IPS-NIHi11 (cell line): ENCODE results near the gene C12orf43.
"Not testable (repeated sequence)": the region's sequence is repeated elsewhere in the genome, so short reads cannot be mapped to it uniquely, and the experiment has no call there.

Experiments used
- DNase-seq: peaks from one replicate; pipeline ENCODE4 v3.0.0; 2012; ENCODE audit warnings: mixed read lengths, low spot score

Gene C12orf43, protein sequence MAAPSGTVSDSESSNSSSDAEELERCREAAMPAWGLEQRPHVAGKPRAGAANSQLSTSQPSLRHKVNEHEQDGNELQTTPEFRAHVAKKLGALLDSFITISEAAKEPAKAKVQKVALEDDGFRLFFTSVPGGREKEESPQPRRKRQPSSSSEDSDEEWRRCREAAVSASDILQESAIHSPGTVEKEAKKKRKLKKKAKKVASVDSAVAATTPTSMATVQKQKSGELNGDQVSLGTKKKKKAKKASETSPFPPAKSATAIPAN

DNA sequence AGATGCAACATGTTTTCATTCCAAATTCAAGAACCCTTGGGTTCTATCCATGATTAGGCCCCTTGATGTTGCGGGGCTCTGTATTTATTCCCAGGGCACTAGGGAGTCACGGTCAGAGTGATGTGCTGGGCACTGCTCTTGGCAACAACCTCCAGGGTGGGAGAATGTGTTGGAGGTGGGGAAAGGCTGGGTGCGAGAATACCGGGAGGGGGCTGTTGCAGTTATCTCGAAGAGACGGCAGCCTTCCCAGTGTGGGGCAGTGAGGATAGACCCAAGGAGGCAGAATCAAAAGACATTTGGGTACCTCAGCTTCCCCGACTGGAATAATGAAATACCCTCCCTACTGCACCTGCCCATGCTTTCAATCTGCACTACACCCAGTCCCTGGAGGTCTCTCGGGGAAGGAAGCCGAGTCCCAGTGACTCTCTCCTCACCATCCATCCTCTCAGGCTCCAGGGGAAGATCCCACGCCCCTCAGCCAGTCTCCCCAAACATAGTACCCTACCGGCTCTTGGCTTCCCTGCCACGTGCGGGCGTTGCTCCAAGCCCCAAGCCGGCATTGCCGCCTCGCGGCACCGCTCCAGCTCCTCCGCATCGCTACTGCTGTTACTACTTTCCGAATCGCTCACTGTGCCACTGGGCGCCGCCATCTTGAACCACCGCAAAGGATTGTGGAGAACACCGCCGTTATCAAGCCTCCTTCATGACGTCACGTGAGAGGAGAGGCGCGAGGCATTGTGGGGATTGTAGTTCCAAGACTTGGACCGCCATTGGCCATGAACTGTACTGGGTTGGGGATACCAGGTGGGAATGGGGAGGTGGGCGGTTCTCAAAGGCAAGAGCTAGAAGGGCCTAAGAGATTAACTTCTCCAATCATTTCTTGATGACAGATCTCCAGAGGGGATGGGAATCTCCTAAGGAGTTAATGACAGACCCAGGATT, at the start of gene C12orf43:
Gene C12orf43, minus strand, starts transcription at position 663 of the 942 bp plus-strand sequence. Its CDS starts 13 bp downstream, at position 650.
- peak; percentile 95 for DNase-seq

DNA sequence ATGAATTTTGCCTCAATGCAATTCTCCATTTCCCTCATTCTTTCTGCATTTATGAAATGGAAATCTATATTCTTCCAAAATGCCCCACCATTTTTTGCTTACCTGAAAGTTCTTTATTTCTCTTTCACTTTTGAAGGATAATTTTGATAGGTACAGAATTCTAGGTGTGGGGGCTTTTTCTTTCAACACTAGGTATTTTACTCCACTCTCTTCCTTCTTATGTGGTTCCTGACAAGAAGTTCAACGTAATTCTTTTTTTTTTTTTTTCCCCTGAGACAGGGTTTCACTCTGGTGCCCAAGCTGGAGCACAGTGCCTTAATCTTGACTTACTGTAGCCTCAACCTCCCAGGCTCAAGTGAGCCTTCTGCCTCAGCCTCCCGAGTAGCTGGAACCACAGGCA, 49.1 kb upstream of the C12orf43 start:
- no peak for DNase-seq

DNA sequence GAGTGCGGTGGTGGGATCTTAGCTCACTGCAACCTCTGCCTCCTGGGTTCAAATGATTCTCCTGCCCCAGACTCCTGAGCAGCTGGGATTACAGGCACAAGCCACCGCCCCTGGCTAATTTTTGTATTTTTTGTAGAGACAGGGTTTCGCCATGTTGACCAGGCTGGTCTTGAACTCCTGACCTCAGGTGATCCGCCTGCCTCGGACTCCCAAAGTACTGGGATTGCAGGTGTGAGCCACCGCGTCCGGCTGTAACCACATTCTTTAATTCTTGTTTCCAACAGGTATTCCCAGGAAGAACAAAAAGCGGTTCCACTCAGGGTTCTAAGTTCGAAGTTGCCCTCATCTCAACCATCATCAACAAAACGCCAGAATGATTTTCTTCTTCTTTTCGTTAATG, 48.3 kb upstream of the C12orf43 start:
- not testable (repeated sequence) for DNase-seq

DNA sequence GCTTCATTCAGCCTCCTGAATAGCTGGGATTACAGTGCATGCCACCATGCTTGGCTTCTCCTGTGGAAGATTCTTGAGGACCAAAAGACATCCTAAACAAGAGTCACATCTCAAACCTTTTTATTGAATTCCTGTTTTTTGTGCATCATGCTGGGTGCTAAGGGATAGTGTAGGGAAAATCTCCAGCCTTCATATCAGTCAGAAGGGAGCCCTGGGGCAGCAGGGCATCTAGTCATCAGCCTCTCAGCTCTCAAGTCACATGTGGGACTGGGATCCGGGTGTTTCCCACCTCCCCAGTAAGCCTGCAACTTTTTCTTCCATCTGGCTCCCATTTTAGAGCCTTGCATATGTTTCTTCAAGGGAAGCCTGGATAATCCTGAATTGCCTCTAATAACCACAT, 47.8 kb upstream of the C12orf43 start:
- no peak for DNase-seq

DNA sequence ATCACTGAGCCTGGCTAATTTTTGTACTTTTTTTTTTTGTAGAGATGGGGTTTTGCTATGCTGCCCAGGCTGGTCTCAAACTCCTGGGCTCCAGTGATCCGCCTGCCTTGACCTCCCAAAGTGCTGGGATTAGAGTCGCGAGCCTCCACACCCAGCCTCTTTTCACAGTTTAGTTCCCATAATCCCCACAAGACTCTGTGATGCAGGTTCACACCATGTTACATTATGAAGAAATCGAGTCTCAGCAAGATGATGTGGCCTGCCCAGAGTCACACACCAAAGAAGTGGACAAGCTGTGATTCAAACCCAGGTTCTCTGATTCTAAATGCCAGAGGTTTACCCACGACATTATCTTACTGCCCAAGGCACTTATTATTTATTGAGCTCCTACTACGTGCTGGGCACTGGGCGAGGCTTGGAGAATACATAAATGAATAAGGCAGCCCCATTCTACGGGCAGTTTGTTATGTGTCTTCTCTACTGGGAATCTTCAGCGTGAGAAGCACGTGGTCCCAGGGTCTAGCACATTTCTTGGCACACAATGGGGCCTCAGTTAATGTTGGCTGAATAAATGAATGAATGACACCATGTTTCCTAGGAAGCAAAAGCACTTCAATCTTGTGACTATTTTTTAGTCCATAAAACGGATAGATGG, 46.2 kb upstream of the C12orf43 start:
- DNase-seq: no peak

DNA sequence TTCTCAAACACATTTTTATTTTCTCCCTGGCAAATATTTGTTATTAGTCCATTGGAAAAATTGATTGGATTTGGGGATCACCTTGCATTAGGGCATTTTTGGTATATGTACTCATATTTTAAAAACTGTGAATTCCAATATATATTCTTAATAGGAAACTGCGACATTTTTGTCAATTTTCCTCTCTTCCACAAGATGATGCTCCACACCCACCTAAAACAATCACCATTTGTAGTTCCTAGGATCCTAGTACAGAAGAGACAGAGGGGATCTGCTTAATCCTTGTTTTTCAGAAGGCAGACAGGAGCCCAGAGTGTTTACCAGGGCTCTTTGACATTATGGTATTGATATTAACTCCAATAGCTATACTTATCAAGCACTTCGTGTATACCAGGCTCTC, 45.5 kb upstream of the C12orf43 start:
- DNase-seq: no peak

DNA sequence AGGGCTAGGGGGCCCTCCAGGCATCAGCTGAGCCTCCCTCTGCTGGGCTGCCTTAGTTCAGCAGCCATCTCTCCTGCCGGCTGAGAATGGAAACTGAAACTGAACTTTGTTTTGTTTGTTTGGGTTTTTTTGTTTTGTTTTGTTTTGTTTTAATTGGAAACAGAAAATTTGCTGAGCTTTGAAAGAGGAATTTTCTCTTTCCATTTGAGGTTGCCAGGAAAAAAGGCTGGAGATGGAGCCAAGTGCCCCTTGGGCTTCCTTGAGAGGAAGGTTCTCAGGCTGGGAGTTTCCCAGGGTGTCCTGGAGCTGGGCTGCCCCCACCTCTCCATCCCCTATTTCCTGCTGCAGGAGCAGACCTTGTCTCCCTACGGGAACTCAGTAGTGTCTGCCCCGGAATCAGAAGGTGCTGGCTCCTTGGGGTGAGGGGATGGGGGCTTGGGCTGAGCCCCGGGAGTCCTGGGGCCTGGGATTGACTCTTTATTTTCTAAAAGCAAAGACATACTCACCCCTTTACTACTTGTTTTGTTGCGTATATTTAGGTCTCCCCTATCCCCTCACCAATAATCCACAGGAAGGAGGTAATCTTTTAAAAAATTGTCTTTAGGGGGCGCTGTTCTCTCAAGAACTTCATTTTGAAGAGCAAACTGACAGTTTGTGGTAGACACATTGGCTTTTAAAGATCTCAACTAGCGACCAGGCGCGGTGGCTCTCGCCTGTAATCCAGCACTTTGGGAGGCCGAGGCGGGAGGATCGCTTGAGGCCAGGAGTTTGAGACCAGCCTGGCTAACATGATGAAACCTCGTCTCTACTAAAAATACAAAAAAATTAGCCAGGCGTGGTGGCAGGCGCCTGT, 44.1 kb upstream of the C12orf43 start:
- peak; percentile 51 for DNase-seq

DNA sequence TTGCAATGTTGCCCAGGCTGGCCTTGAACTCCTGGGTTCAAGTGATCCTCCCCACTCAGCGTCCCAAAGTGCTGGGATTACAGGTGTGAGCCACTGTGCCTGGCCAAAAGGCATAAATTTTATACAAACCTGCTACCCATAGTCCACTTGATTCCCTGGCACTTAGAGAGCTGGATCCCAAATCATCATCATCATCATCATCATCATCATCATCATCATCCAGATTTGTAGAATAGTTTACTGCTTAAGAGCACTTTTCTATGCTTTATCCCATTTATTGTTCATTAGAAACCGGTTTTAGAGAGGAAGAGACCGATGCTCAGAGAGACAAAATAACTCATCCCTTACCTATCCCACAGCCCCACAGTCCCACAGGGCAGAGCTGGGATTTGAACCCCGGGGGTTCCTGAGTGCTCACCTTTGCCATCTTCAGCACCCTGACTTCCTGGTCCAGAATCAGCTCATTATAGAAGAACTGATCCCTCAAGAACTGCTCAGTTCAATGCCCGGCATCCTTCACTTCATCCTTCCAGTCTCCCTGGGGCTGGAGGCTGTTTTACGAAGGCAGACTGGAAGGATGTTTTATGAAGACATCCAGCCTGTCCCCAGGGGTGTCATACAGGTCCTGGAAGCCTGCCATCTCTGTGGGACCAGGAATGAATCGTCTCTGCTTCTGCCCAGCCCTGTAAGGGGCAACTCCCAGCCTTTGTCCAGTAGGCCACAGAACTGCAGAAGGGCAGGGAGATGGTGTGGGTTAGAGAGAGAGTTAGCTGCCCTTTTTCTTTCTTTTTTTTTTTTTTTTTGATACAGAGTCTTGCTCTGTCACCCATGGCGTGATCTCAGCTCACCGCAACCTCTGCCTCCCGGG, 43.0 kb upstream of the C12orf43 start:
- no peak for DNase-seq

DNA sequence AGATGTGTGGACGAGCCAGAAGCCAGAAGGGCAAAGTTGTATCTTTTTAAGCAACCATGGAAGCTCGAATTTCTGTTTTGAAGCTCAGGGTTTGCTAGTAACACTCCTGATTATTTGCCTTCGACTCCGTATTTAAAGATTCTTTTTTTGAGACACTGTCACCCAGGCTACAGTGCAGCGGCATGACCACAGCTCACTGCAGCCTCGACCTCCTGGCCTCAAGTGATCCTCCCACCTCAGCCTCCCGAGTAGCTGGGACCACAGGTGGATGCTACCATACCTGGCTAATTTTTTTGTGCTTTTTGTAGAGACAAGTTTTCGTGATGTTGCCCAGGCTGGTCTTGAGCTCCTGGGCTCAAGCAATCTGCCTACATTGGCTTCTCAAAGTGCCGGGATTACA, 41.5 kb upstream of the C12orf43 start:
- no peak for DNase-seq

DNA sequence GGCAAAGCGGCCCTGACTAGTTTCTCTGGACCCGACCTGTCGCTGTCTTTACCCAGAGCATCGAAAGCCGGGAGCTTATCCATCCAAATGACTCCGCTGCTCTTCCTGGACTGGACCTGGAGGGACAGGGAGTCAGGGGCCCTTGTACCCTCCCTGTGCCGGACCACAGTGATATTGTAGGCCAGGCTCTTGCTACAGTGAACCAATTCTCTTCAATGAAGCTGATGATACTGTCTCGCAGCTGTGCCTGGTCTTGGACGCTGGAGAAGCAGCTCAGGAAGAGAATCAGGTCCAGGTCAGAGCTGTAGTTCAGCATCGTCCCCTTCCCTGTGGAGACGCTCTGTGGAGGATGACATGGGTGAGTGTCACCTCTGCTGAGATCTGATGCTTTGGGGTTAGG, 37.4 kb upstream of the C12orf43 start:
- DNase-seq: no peak

DNA sequence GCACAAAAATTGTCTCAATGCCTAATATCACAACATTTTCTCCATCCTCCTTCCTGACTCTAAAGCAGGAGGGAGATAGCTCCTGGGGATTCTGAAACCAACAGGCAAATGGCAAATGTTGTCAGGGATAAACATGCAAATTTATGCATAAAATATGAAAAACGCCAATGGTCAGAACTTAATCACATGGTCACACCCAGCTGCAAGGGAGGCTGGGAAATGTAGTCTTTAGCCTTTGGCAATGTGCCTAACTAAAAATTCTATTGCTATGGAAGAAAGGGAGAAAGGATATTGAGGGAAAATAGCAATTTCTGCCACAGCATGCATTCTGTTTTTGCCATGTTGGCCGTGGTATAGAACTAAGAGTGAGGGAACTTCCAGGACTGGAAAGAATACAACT, 34.4 kb upstream of the C12orf43 start:
- no peak for DNase-seq

DNA sequence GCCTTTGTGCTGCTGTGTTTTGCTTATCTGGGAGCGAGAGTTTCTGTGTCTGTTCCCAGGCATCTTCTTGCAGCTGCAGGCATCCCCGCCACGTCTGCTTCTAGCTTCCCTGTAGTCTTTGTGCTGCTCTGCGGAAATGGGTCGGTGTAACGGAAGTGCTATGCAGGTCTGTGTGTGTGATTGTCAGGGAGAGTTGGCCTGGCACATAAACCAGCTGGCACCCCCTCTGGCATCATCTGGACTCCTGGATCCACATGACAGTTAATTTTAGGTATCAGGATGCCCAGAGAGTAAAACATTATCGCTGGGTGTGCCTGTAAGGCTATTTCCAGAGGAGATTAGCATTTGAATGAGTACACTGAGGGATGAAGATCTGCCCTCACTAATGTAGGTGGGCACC, 32.2 kb upstream of the C12orf43 start:
- no peak for DNase-seq

DNA sequence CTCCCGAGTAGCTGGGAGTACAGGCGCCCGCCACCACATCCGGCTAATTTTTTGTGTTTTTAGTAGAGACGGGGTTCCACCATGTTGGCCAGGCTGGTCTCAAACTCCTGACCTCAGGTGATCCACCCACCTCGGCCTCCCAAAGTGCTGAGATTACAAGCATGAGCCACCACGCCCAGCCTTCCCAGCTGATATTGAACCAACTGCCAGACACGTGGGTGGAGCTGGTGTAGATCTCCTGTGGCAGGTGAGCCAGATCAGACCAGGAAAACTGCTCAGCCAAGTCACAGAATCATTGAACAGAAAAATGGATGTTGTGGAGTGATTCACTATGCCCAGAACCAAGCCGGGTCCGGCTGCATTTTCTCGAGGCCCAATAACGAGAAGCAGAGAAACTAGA, 31.1 kb upstream of the C12orf43 start:
- not testable (repeated sequence) for DNase-seq

DNA sequence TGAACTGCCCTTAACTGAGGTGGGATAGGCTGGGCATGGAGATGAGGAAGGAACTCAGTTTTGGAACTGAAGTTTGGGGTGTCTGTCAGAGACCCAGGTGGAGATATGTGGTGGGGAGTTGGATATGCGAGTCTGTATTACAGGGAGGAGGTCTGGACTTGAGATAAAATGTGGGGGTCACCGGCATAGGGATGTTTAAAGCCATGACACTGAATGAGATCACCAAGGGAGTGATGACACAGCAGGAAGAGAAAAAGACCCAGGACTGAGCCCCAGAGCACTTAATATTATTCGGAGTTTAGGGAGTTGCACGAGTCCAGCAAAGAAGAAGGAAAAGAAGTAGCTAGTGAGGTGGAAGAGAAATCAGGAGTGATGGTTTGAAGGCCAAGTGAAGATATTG, 26.8 kb upstream of the C12orf43 start:
- DNase-seq: no peak

DNA sequence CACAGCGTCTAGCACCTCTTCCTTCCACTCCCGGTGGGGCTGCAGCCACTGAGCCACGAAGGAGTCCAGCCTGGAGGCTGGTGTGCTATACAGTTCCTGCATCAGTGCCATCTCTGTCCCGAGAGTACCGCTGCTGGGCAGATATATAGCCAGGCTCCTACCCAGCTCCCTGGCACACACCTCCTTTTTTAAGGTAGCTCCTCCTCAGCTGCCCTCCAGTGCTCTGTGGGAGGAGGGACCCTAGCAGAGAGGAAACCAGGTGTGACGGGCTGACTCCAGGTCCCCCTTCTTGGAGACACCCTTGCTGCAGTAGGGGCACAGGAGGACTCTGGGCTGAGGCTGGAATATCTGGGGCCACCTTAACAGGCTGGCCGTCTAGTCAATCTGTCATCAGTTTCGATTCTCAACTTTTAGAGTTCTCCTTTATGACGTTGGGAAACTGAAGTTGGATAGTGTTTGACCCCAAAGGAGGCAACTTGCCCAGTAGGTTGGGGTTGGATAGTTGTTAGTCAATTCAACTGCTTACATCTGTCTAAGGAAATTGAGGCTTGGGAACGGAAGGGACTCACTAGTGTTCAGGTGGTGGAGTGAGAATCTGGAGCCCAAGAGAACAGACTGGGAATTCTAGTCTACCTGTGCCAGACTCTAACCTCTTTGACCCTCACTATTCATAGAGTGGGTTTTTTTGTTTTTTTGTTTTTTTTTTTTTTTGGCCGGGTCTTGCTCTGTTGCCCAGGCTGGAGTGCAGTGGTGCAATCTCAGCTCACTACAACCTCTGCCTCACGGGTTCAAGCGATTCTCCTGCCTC, 22.8 kb upstream of the C12orf43 start, which contains the start of gene OASL:
Gene OASL, minus strand, starts transcription at position 386 of the 808 bp plus-strand sequence. Its CDS starts 275 bp downstream, at position 111.
- no peak for DNase-seq

DNA sequence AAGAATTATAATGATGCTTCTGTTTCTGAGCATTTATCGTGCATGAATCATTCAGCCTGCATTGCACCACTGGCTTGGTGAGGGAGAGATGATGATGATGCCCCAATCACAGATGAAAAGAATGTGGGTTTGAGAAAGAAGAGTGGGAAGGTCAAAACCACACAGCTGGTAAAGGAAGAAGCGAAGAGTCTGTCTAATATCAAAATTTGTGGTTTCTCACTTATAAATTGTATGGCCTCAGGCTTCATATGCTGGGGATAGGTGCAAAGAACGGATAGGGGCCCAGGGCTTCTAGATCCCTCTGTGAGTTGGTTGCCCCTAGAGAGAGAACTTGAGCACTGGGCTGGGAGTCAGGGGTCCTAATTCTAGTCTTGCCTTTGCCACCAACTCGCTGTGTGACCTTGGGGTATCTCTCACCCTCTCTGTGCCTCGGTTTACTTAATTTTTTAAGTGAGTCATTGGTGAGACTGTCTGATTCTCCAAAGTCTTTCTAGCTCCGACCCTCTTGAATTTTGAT, 20.6 kb upstream of the C12orf43 start:
- no peak for DNase-seq

DNA sequence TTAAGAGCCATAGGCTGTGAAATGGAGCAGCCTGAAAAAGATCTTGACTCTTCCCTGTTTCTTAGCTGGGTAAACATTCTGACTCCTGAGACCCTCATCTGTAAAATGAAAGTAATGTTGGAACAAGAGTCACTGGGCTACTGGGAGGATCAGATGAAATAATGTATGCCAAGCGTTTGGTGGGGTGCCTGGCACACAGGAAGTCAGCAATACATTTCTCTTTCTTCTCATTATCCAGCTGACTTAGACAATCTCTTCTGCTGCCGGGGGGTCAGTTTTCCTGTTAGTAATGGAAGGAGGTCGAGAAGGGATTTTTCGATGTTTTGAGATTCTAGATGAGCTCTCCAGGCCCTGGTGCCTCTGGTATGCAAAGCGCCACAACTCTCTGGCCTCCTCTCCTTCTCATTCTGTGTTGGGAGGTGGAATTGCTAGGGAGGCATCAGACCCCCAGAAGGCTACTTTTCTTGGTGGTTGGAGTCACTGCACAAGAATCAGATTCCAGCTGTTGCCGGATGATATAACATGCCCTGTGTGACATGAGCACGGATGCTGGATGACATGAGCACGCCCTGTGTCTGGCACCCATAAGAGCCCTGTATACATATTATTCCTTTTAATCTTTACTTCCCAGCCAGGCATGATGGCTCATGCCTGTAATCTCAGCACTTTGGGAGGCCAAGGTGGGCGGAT, 18.5 kb upstream of the C12orf43 start:
- no peak for DNase-seq

DNA sequence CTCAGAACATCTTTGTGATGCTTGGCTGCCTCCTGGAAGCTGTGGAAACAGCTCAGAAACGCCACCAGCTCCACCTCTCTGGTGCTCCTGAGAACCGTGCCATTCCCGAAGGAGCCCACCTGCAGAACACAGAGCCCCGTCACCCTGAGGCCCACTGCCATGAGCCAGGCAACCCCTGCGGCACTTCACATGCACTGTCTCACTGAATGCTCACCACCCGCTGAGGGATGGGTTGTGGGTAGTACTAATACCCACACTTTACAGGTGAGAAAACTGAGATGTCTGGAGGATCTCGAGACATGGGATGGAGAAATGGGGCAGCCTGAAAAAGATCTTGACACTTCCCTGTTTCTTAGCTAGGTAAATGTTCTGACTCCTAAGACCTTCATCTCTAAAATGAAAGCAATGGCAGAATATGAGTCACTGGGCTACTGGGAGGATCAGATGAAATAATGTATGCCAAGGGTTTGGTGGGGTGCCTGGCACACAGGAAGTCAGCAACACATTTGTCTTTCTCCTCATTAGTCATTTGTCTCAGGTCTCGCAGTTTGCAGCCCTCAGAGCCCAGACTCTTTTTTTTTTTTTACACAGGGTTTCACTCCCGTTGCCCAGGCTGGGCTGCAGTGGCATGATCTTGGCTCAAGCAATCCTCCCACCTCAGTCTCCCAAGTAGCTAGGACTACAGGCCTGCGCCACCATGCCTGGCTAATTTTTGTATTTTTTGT, 17.5 kb upstream of the C12orf43 start:
- no peak for DNase-seq
